Mucosa of rectum (tissue), 2 donors: ENCODE measurements around the gene JAK1.
A peak's percentile ranks its signal among the peaks of the same experiment; 100 is the strongest.

Experiments used
- H3K27ac ChIP-seq, 2 donors: one replicate each; pipeline ENCODE4 v1.7.0; 2013; ENCODE audit warnings: inconsistent platforms in 2 of 2, low read depth in 2 of 2, low read length in 2 of 2
- H3K27me3 ChIP-seq, 2 donors: one replicate each; pipeline ENCODE4 v1.7.0; 2013; ENCODE audit warnings: low read length in 2 of 2; ENCODE audit not compliant: control insufficient read depth in 2 of 2, insufficient read depth in 2 of 2
- H3K36me3 ChIP-seq, 2 donors: one replicate each; pipeline ENCODE4 v1.7.0; 2013; ENCODE audit warnings: low read length in 2 of 2; ENCODE audit not compliant: control insufficient read depth in 2 of 2, insufficient read depth in 2 of 2
- H3K4me1 ChIP-seq, 2 donors: one replicate each; pipeline ENCODE4 v1.7.0; 2013; ENCODE audit warnings: low read length in 2 of 2, mild to moderate bottlenecking in 1 of 2; ENCODE audit not compliant: control insufficient read depth in 2 of 2, insufficient read depth in 2 of 2
- H3K4me3 ChIP-seq, 2 donors: one replicate each; pipeline ENCODE4 v1.7.0; 2013; ENCODE audit warnings: low read length in 2 of 2
- H3K9ac ChIP-seq, 2 donors: one replicate each; pipeline ENCODE4 v1.7.0; 2013; ENCODE audit warnings: low read length in 2 of 2, low read depth in 1 of 2, mild to moderate bottlenecking in 1 of 2
- H3K9me3 ChIP-seq, 2 donors: one replicate each; pipeline ENCODE4 v1.7.0; 2013; ENCODE audit warnings: low read length in 2 of 2; ENCODE audit not compliant: control insufficient read depth in 2 of 2
- donor health status: healthy.
- donor health status: Normal muscosa, but diverticular disease.

The JAK1 gene

GRCh38 chr1:64966158-64966971 lies at the start of gene JAK1:
Gene JAK1 (minus strand): TSS chr1:64966549. CDS start chr1:64886264, 80,285 bp downstream.
- Histone ChIP-seq H3K9me3 (no peaks in the 10 kb centered on the region), H3K4me1 (peaks cover 5 to 15% of the 10 kb centered on the region in 2 donors), H3K27ac (peak within 1 kb of the TSS; percentile 93 to 95), H3K36me3 (no peaks in the 10 kb centered on the region), H3K4me3 (peak within 1 kb of the TSS; percentile 74 to 93), H3K27me3 (no peaks in the 10 kb centered on the region), H3K9ac (peak within 1 kb of the TSS; percentile 91 to 97)

GRCh38 chr1:65014321-65014720 lies 48.0 kb upstream of the JAK1 start:
- Histone ChIP-seq H3K4me3 (no peak overlapping the region), H3K36me3 (no peaks in the 10 kb centered on the region), H3K27me3 (no peaks in the 10 kb centered on the region), H3K27ac (no peak overlapping the region), H3K4me1 (no peaks in the 10 kb centered on the region), H3K9ac (no peak overlapping the region), H3K9me3 (no peaks in the 10 kb centered on the region)

GRCh38 chr1:65011983-65012382 lies 45.6 kb upstream of the JAK1 start:
- H3K27me3 ChIP-seq: no peaks in the 10 kb centered on the region
- no peaks in the 10 kb centered on the region for H3K9me3 ChIP-seq
- no peak overlapping the region for H3K9ac ChIP-seq
- H3K4me3 ChIP-seq: no peak overlapping the region
- no peaks in the 10 kb centered on the region for H3K36me3 ChIP-seq
- no peaks in the 10 kb centered on the region for H3K4me1 ChIP-seq
- no peak overlapping the region for H3K27ac ChIP-seq

- no peaks in the 10 kb centered on the region for H3K9me3 ChIP-seq
- no peak overlapping the region for H3K27ac ChIP-seq
- no peak overlapping the region for H3K9ac ChIP-seq
These were observed 43.5 kb upstream of the JAK1 start for GRCh38 chr1:65009724-65010420.

GRCh38 chr1:65009176-65009575 lies 42.8 kb upstream of the JAK1 start:
- no peaks in the 10 kb centered on the region for H3K9me3 ChIP-seq
- no peak overlapping the region for H3K9ac ChIP-seq
- no peaks in the 10 kb centered on the region for H3K27me3 ChIP-seq
- no peak overlapping the region for H3K27ac ChIP-seq
- no peaks in the 10 kb centered on the region for H3K4me1 ChIP-seq
- H3K36me3 ChIP-seq: no peaks in the 10 kb centered on the region
- no peak overlapping the region for H3K4me3 ChIP-seq

More at GRCh38 chr1:65009724-65010420, 43.5 kb upstream of the JAK1 start:
- H3K36me3 ChIP-seq: no peaks in the 10 kb centered on the region
- H3K4me3 ChIP-seq: no peak overlapping the region
- no peaks in the 10 kb centered on the region for H3K27me3 ChIP-seq
- no peaks in the 10 kb centered on the region for H3K4me1 ChIP-seq

- Histone ChIP-seq H3K9ac (no peak overlapping the region), H3K9me3 (no peaks in the 10 kb centered on the region), H3K4me1 (peaks cover 0 to 2% of the 10 kb centered on the region in 2 donors), H3K36me3 (no peaks in the 10 kb centered on the region), H3K4me3 (no peak overlapping the region), H3K27me3 (no peaks in the 10 kb centered on the region), H3K27ac (no peak overlapping the region)
These were observed 40.5 kb upstream of the JAK1 start for GRCh38 chr1:65006806-65007205.

GRCh38 chr1:65003316-65003664 lies 36.9 kb upstream of the JAK1 start:
- H3K4me3 ChIP-seq: peak overlapping the region; percentile 49 to 71

GRCh38 chr1:65002508-65003315 lies 36.4 kb upstream of the JAK1 start:
- Histone ChIP-seq H3K4me1 (peaks cover 0 to 2% of the 10 kb centered on the region in 2 donors), H3K4me3 (peak overlapping the region; percentile 49 to 71), H3K27ac (peak overlapping the region; percentile 59 to 79), H3K9me3 (no peaks in the 10 kb centered on the region), H3K9ac (peak overlapping the region in 1 of 2 donors; percentile 26), H3K36me3 (no peaks in the 10 kb centered on the region), H3K27me3 (no peaks in the 10 kb centered on the region)

More at GRCh38 chr1:65003316-65003664, 36.9 kb upstream of the JAK1 start:
- H3K4me1 ChIP-seq: peaks cover 0 to 2% of the 10 kb centered on the region in 2 donors
- H3K9ac ChIP-seq: peak overlapping the region in 1 of 2 donors; percentile 26
- H3K36me3 ChIP-seq: no peaks in the 10 kb centered on the region
- no peaks in the 10 kb centered on the region for H3K27me3 ChIP-seq
- H3K9me3 ChIP-seq: no peaks in the 10 kb centered on the region
- H3K27ac ChIP-seq: peak overlapping the region; percentile 11 to 79

- Histone ChIP-seq H3K27me3 (no peaks in the 10 kb centered on the region), H3K4me3 (peak overlapping the region; percentile 49 to 71), H3K9me3 (no peaks in the 10 kb centered on the region), H3K9ac (peak overlapping the region in 1 of 2 donors; percentile 26), H3K4me1 (peaks cover 0 to 2% of the 10 kb centered on the region in 2 donors), H3K27ac (peak overlapping the region; percentile 59 to 79), H3K36me3 (no peaks in the 10 kb centered on the region)
These were observed 35.8 kb upstream of the JAK1 start for GRCh38 chr1:65002156-65002507.
